SIG-M5 treated with dmso at 0.1 percent for 504 hours (cell line): ENCODE data around the gene LARGE1.
"Not testable (repeated sequence)": the region's sequence is repeated elsewhere in the genome, so short reads cannot be mapped to it uniquely, and the experiment has no call there.

ENCODE experiments used
- DNase-seq: peaks from one replicate; lab custom pipeline; 2025; ENCODE audit not compliant: unreplicated experiment; lab: John Stamatoyannopoulos, UW

Gene LARGE1

DNA sequence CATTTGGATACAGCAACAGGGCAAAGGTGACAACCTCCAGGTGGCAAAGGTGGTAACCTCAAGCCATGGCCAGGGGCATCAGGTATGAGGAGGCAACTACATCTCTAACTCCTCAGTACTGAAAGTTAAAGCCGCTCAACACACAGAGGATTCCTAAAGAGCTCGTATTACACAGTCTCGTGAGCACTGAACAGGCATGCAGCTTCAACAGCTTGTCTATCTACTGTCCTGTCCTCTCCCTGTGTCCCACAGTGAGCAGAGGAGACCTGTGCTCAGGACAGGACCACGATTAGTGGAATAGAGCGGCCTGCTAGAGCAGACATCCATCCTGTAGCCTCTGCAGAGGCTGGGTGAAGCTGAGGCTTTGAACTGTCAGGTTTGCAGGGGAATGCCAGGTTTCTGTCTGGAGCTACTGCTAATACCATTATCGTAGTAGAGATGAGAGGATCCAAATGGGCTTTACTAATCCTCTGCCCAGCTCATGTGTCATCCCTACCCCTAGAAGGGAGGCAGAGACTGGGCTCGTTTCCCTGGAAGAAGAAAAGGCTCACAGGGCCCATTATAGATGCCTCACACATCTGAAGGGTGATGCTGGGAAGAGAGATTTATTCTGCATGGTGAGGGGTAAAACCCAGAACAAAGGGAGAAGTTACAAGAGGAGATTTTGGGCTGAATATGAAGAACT is 415.2 kb downstream of the LARGE1 start:
- no peak for DNase-seq

DNA sequence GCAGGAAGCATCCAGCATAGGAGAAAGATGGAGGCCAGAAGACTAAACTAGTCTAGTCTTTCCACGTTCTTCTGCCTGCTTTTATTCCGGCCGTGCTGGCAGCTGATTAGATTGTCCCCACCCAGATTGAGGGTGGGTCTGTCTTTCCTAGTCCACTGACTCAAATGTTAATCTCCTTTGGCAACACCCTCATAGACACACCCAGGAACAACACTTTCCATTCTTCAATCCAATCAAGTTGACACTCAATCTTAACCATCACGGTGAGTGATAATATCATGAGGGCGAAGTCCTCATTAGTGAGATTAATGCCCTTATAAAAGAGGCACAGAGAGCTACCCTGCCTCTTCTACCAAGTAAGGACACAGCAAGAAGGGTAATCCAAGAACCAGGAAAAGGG is 424.2 kb downstream of the LARGE1 start:
- no peak for DNase-seq

- DNase-seq, result no peak
Observed at GRCh38 chr22:33493476-33494205, 426.6 kb downstream of the LARGE1 start.

DNA sequence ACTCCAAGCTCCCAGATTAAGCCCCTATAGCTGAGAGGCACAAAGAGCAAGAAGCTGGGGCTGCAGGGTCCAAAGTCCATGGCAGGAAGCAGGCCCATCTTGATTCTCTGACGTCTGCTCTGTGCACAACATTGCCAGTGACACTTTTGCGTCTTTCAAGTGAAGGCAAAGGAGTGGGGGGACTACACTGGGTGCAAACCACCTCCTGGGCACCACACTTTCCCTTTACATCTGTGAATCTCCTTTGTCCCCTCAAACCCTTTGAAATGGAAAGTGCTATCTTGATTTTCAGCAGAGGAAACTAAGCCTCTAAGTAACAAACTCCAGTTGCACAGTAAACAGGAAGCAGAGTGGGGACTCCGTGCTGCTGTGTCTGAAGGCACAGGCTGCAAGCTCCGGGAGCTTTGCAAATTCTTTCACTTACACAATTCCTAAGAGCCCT is 428.0 kb downstream of the LARGE1 start:
- no peak for DNase-seq

DNA sequence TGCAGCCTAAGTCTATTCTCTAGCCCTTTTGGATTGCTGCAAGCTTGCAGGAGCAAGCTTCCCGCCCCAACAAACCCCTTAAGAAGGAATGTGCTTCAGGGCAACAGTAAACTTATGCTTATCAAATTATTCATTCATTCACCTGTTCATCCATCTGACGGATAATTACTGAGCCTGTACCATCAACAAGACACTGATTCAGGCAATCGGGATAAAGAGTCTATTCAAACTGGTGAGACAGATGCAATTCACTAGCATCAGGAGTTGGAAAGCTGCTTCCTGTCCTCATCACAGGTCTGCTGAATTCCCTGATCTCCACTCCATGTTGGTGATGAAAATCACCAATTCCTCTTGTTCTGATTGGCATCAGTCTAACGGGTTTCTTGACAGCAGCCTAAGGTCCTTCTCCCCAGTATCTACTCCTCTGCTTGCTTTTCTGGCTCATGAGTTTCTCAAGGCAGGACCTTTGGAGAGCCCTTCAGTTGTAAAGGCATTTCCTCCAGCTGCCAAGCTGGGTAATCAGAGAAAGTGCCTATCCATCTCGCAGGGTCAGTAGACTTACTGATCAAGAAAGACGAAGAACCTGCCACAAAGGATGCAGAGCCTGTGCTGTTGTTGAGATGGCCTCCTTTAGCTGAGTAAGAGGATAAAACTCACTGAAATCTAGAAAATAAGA is 433.1 kb downstream of the LARGE1 start:
- no peak for DNase-seq

- DNase-seq, result no peak
Observed at GRCh38 chr22:33481550-33481949, 438.7 kb downstream of the LARGE1 start.

DNA sequence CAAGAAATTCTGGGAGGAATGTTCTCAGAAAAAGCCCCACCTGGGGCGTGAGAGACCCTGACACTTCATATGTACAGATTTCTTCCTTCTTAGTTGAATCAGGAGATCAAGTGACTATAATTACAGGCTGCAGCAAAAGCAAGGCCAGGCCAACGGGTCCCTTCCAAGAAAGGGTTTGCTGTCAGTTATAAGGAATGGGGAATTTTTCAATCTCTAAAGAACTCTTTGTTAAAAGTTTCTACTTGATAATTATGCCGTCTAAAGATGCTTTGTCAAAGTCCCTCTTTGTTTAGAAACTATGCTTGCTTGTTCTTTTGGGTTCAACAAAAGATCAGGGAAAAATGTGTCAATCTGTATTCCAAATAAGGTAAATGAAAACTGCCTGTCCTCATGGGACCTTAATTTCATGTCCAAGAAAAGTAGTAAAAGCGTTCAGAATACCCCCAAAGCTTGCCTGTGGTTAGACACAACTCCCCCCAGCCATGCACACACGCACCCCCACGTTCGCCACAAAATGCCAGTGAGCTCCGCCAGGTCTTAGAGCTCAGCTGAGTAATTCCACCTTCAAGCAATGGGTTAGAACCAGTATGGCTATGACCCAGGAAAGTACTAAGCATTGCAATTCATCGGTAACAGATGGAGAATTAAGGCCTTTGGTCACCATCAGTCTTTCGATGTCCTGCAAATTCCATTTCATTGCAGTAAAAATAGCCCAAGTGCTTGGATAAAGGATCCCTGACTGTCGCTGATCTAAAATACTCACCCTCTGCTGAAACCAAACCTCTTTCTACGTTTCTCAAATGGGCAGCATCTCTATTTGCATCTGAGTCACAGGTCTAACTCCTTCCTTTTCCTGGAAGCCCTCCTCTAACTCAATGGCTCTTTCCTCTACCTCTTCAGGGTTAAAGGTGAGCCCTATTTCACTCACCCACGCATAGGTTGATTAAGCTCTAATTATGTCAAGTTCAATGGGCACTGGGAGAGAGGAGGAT is 442.9 kb downstream of the LARGE1 start:
- no peak for DNase-seq

GRCh38 chr22:33476716-33477115 is 443.6 kb downstream of the LARGE1 start:
- no peak for DNase-seq

DNA sequence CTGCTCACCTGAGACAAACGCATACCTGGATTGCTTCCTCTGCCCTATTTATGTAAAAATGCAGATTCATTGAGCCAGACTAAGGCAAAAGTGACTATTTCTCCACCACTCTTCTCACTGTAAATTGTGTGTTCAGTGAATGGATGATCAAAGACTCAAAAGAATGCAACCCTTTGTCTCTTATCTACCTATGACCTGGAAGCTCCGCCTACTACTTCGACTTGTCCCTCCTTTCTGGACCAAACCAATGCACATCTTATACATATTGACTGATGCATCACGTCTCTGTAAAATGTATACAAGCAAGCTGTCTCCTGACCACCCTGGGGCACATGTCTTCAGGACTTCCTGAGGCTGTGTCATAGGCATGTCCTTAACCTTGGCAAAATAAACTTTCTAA is 444.1 kb downstream of the LARGE1 start:
- no peak for DNase-seq

GRCh38 chr22:33474587-33474986 is 445.7 kb downstream of the LARGE1 start:
- no peak for DNase-seq

GRCh38 chr22:33472462-33473344 is 447.6 kb downstream of the LARGE1 start:
- no peak for DNase-seq

DNA sequence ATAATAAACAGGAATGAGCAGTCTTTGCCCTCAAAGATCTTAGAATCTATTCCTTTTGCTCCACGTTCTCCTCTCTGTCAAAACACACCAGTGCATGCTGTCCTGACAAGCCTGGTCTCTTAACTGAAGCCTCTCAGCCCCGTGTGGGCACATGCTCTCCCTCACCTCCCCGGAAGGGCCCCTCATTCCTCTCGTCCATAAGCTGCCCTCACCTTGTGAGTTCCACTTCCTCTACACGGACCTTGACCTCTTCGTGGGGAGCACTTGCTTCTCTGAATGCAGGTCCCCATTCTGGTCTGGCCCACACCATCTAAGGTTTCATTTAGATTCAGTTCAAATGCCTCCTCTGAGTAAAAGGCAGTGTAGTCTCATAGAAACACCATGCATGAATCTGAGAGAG is 449.8 kb downstream of the LARGE1 start:
- no peak for DNase-seq

GRCh38 chr22:33467620-33468095 is 452.6 kb downstream of the LARGE1 start:
- DNase-seq, result no peak

DNA sequence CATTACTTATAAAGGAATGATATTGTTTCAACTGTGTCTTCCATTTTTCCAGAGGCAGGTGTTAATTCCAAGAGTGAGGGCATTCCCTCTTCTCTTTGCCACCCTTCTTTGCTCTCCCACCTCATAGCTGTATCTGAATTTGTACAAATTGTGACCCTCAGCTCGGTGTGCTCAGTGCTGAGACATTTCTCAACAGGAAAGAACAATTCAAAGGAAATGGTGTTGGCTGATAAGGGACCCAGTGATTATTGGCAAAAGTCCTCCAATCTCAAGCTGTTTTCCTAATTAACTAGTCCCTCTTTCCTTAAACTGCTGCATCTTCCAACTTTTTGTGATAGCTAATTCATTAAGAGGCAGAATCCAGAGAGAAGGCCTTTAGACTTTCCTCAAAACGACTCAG is 453.2 kb downstream of the LARGE1 start:
- no peak for DNase-seq

GRCh38 chr22:33465554-33465953 is 454.7 kb downstream of the LARGE1 start:
- DNase-seq, result no peak

DNA sequence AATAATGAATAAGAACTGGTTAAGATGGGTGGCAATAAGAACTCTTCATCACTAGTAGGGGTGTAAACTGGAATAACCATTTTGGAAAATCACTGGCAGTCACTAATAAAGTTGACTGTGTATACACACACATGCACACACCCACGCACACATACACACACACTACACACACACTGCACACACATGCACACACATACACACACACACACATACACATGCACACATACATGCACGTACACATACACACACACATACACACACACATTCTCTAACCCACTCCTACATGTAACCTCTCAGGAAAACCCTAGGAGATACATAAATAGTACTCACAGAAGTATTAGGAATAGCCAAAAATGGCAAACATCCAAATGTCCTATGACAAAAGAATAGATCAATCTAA is 455.6 kb downstream of the LARGE1 start:
- no peak for DNase-seq

- no peak for DNase-seq
Observed at GRCh38 chr22:33461698-33462434, 458.4 kb downstream of the LARGE1 start.

- not testable (repeated sequence) for DNase-seq
Observed at GRCh38 chr22:33461245-33461644, 459.0 kb downstream of the LARGE1 start.

DNA sequence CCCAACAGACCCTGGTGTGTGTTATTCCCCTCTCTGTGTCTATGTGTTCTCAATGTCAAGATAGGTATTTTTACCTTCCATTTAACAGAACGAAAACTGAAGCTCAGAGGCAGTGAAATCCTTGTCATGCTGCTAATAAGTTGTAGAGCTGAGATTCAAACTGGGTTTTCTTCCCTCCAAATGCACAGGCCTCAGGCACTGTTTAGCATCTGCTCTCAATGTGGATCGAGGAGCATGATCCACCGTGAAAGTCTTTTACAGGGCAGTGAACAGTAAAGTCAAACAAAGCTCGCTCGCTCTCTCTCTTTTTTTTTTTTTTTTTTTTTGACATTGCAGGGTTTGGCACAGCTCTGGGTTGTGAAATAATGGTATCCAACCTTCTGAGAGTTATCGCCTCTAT is 461.1 kb downstream of the LARGE1 start:
- no peak for DNase-seq
